Left kidney (tissue), 2 donors: ENCODE results near the gene NBL1. TPM values are rescaled to one million over a fixed set of nuclear protein-coding genes. Genes with fewer than 3 reads are reported as not detected.

Experiments used
- DNase-seq: peaks from one replicate; pipeline ENCODE4 v3.0.0-alpha.2; 2013
- polyA plus RNA-seq: library from polyadenylated mRNA; unstranded; fragments of 120-200 nt; gene quantifications from one replicate; pipeline ENCODE4 v1.2.1, GENCODE V29; 2013; ENCODE audit not compliant: insufficient read length

The NBL1 gene
- polyA plus RNA-seq, 1 donor = 16.5 TPM

DNA sequence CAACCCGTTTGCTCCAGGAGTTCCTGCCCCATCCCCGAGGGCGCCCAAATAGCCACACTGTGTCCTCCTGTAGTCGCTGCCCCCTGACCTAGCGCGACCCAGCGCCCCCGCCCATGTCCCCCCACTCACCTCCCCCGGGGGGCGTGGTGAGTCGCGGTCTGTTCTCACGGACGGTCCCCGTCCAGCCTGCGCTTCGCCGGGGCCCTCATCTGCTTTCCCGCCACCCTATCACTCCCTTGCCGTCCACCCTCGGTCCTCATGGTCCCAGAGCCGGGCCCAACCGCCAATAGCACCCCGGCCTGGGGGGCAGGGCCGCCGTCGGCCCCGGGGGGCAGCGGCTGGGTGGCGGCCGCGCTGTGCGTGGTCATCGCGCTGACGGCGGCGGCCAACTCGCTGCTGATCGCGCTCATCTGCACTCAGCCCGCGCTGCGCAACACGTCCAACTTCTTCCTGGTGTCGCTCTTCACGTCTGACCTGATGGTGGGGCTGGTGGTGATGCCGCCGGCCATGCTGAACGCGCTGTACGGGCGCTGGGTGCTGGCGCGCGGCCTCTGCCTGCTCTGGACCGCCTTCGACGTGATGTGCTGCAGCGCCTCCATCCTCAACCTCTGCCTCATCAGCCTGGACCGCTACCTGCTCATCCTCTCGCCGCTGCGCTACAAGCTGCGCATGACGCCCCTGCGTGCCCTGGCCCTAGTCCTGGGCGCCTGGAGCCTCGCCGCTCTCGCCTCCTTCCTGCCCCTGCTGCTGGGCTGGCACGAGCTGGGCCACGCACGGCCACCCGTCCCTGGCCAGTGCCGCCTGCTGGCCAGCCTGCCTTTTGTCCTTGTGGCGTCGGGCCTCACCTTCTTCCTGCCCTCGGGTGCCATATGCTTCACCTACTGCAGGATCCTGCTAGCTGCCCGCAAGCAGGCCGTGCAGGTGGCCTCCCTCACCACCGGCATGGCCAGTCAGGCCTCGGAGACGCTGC lies 21.7 kb downstream of the NBL1 start:
- DNase-seq = no peak

DNA sequence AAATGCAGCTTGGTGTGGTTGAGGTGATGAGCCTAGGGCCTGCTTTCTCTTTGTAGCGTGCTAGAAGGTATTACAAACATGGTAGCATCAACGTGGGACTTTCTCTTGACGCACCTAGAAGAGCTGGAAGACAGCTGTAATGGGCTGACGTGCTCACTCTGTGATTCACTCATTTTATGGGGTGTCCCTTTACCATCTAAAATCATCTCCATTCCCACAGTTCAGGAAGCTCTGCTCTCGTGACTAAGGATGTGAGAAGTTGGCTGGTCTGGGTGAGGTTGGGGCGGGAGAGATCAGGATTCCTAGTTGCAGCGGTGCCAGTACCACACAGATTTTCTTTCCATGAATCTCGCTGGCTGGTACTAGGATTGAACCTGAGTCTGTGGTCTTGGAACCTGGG lies 24.8 kb downstream of the NBL1 start:
- DNase-seq = no peak

DNA sequence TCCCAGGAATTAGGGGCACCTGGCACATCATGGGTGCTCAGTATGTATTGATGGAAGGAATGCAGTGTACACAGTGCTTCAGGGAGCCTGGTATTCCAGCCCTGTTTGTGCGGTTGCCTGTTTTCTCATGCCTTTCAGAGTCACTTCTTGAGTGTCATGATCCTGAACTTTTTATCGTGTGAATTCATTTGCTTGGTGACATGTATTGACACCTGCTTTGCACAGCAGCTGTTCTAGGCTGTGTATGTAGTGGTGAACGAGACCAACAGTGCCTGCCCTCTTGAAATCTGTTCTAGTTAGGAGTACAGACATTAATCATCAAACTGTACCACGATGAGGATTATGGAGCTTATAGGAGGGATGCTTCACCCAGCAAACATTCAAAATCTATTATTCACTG lies 26.7 kb downstream of the NBL1 start:
- DNase-seq = no peak

DNA sequence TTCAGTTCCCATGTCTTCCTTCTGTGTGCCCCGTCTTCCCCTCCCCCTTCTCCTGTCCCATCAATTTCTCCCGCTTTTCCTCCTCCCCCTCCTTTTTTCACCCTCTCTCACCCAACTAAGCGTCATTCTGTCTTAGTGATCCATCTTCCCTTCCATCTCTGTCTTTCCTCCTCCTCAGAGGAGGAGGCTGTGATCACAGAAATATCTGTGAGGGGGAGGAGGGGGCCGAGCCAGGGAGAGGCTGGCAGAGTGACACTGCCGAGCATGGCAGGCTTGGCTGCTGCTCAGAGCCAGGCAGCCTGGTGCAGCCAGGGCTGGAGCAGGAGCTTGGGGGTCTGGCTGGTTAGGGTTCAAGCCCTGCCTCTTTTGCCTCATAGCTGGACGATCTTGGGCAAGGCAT lies 28.1 kb downstream of the NBL1 start:
- no peak for DNase-seq

DNA sequence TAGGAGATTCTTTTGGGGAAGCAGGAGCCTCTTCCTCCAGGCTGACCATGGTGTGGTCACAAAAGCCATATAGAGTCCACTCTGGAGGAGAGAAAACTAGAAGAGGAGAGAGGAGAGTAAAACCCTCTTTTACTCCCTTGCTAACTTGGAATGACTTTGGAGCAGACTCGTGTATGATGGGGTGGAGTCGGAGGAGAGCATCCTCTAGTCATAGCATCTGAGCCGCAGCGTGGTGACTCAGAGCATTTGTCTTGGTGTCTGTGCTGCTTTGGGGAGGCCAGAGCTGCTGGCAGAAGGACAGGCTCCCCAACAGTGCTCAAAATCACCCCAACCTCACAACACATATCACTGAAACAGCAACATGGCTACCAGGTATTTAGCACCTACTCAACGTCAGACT lies 31.7 kb downstream of the NBL1 start:
- DNase-seq = no peak

DNA sequence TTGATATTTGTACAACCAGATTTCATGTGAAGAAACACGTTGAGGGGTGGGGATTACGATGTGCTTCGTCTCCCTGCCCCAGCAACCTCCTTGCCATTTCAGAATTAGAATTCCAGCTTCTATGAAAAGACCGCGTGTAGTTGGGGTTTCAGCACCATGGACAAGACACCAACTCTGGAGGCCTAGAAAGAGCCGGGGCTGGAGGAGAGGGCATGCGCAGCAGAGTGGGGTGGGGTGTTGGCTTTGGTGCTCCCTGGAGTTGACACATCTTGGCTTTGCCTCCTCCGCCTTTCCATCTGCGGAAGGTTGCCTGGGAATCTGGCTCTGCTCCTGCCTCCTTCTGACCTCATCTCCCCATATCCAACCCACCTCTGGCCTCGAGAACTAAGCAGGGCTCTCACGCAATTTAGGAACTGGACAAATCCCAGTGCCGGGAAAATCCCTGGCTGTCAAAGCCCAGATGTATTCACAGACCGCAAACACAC lies 32.4 kb downstream of the NBL1 start:
- peak; percentile 79 for DNase-seq

DNA sequence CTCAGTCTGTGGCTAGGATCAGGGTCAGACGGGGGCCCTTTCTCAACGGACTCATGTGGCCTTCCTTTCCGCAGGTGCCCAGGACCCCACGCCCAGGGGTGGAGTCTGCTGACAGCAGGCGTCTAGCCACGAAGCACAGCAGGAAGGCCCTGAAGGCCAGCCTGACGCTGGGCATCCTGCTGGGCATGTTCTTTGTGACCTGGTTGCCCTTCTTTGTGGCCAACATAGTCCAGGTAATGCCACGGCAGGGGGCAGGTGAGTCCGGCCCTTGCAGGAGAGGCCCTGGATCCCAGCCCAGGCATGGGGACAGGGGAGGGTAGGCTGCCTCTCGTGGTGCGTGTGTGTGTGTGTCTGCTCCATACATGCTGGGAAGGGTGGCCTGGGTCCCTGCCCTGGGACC lies 34.4 kb downstream of the NBL1 start:
- DNase-seq = no peak

DNA sequence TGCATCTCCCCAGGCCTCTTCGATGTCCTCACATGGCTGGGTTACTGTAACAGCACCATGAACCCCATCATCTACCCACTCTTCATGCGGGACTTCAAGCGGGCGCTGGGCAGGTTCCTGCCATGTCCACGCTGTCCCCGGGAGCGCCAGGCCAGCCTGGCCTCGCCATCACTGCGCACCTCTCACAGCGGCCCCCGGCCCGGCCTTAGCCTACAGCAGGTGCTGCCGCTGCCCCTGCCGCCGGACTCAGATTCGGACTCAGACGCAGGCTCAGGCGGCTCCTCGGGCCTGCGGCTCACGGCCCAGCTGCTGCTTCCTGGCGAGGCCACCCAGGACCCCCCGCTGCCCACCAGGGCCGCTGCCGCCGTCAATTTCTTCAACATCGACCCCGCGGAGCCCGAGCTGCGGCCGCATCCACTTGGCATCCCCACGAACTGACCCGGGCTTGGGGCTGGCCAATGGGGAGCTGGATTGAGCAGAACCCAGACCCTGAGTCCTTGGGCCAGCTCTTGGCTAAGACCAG lies 34.9 kb downstream of the NBL1 start:
- no peak for DNase-seq

DNA sequence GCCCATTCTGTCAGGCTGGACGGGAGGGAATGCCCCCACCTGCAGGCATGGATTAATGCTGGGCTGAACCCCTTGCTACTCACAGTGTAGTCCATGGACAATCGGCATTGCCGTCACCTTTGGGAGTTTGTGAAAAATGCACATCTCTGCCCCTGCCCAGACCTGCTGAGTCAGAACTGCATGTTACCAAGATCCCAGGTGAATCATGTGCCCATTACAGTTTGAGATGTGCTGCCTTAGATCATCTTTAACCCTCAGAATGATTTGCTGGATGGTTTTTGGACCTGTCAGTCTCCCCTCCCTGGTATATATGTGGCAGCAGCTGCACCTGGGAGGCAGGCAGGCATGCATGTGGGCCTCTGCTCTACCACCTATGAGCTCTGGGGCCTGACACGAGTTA lies 35.6 kb downstream of the NBL1 start:
- DNase-seq = no peak

DNA sequence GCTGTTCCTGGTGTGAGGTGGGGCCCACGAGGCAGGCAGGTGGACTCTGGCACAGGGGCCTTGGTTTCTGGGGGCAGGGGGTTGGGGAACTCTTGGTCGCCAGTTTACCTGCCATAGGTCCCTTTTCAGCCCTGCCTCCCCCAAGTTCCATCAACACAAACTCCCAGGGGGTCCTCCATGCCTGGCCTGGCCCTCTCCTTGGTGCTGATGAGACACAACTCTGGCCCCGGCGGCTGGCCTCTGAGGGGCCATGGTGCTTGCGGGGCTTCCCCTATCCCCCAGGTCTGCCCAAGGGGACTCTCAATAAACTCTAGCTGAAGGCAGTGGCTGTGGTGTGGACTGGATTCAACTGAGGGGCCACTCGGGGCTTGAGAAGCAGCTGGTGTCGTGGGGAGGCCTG lies 36.5 kb downstream of the NBL1 start:
- DNase-seq = no peak

DNA sequence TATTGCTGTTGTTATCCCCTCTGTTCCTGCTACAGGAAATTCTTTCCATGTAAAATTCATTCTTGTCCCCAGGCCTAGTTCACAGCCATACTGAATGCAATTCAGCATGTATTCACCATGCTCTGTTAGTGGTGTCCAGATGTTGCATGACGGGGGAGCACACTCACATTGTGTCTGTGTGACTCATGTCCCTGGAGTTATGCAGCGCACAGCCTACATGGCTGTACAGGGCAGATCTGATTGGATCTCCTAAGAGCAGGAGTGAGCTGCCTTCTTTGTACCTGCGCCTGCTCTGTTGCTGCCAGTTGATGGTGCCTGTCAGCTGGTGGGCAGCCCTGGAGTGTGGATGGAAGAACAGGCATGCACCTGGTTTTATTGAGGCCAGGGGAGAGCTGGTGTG lies 38.1 kb downstream of the NBL1 start:
- no peak for DNase-seq

DNA sequence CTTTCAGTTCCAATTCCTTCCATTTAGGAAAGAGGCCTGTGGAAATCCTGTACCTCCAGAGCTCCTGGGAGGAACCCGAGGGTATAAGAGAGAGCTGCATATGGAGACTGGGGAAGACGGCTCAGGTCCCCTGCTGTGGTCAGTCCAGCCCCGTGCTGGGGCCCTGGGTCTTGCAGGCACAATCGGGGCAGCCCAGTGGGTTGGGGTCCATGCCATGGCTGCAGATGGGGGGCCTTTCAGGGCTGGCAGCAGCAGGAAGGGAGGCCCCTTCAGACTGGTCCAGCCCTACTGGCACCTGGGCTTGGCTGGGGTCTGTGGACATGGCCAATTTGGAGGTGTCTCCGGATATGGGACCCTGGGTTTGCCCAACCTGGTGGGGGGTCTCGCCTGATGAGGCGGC lies 38.8 kb downstream of the NBL1 start:
- no peak for DNase-seq

DNA sequence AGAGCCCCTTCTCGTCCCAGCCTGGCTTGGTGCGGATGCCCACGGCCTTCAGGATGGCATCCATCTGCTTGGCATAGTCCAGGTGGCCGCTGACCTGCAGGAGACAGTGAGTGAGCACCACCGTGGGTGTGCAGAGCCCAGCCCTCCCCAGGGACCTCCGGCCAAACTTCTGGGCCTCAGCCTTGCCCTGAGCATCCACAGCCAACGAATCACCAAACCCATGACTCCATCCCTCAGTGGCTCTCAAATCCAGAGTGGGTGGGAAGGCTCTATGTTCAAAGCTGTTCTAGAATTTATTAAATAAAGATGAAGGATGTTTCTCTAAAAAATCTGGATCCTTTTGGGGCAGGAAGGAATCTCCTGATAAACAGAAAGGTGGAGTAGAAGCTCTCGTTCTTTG lies 39.2 kb downstream of the NBL1 start:
- DNase-seq = no peak

DNA sequence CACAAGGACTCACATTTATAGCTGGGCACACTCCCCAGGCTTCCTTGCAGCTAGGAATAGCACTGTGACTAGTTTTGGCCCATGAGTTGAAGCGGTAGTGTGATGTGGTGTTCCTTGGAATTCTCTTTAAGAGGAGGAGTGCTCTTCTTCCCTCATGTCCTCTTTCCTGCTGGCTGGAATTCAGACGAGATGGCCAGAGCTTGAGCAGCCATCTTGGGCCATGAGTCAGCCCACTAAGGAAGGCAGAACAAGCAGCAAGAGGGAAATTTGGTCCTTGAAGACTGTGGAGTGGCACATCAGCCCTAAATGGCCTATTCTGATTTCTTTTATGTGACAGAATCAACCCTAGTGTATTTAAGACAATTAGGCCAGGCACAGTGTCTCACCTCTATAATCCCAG lies 40.6 kb downstream of the NBL1 start:
- DNase-seq = no peak

DNA sequence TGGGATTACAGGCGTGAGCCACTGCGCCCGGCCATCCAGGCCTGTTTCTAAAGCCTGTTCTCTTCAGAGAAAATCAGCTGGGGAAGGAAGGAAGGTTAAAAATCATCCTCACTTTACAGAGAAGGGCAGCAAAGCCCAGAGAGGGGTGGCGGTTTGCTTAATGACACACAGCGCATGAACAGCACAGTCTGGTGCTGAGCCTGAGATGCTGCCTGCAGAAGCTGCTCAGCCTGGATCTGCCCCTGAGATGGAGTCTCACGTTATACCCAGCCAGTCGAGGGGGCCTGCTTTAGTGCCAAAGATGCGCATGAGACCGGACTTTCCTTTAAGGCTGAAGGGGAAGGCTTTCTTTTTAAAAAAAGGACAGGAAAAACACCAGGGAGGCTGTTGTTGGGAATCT lies 41.9 kb downstream of the NBL1 start:
- no peak for DNase-seq

DNA sequence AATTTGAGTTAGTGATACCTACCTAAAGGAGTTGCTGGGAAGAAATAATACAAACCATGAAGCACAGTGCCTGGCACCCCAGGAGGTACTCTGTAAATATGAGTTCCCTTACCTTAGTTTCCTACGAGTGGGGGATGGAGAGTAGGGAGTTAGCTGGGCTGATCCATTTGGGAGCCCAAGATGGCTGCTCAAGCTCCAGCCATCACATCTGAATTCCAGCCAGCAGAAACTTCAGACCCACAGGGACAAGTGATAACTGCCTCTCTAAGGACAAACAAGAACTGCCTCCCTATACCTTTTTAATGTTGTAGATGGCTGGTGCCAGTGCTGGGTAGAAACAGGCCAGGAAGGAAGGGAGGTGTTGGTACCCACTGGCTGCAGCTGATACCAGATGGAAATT lies 43.3 kb downstream of the NBL1 start:
- DNase-seq = no peak

DNA sequence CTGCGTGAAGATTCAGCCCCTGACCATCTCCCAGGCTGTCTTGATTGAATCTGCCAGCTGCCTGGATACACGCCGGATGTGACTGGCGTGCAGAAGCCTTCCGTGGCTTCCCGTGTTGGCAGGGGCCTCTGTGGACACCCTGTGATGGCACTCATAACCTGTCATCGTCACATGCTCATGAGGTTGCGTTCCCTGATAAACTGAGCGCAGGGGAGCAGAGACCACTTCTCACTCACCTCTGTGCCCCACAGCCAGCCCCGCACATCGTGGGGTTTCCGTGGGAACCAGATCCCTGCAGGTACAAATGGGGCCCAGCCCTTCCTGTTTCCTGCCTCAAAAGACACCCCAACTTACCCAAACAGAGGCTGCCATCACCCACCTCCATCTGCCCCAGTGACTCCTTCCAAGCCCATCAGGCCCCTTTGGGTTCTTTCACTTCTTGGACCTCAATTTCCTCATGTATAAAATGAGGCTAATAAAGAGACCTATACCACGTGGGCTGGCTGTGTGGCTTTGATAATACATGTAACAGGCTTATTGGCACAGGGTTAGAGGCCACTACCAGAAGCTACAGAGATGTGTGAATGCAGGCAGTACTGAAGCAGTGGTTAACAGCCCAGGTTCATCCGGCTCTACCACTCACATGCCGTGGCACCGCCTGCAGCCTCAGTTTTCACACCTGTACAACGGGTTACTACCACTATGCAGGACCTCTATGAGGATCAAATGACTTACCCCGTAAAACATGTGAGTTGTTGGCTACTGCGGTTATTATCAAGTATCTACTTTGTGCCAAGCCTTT lies 44.1 kb downstream of the NBL1 start:
- DNase-seq = no peak

DNA sequence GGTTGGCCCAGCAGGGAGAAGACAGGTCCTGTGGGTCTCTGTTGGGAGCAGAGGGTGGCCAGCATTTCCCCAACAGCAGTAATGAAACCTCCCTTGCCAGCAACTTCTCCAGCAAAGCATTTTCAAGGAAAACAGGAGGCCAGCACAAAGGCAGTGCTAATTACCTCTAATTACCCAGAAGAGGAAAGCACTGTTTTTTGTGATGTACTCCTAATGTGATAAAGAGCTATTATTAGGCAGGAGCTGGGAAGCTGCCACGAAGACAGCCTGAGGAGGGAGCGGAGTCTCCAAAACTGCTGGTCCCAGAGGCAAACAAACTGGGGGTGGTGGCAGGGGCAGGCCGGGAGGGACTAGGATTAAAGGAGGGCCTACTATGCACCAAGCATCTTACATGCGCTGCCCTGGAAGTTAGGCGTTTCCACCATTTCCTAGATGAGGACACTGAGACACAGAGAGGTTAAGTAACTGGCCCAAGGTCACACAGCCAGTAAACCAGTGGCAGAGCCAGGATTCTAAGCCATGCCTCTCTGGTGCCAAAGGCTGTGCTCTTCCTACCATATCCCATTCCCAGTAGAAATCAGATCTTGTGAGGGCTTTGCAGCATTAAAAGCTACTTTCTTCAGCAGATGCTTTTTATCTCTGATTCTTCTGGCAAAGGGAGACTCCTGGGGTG lies 45.1 kb downstream of the NBL1 start:
- no peak for DNase-seq

DNA sequence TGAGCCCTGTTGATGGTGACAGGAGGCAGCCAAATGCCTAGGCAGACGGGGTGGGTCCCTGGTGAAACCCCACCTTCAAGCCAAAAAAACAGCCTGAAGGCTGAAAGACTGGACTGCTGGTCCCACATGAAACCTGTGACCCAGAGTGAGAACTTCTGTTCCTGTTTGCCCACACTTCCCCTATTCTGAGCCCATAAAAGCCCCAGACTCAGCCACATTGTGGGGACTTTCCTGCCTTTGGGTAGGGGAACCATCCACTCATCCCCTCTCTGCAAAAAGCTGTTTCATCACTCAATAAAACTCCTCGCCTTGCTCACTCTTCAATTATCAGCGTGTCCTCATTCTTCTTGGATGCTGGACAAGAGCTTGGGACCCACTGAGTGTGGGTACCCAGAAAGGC lies 45.7 kb downstream of the NBL1 start:
- no peak for DNase-seq

DNA sequence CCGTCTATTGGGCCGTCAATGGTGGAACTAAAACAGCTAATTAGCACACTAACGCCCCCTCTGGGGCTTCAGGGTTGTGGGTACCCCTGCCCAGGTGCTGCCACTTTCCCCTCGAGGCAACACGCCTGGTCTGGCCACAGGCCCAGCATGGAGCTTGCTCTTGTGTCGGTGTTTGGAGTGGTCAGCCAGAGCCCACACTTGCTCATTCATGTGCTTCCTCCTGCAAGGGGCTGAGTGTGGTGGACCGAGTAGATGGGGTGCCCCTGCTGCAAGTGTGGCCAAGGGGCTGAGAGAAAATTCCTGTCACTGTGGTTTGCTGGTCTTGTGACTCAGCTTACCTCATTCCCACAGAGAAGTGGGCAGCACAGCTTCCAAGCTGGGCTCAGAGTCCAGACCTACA lies 46.2 kb downstream of the NBL1 start:
- DNase-seq = no peak

DNA sequence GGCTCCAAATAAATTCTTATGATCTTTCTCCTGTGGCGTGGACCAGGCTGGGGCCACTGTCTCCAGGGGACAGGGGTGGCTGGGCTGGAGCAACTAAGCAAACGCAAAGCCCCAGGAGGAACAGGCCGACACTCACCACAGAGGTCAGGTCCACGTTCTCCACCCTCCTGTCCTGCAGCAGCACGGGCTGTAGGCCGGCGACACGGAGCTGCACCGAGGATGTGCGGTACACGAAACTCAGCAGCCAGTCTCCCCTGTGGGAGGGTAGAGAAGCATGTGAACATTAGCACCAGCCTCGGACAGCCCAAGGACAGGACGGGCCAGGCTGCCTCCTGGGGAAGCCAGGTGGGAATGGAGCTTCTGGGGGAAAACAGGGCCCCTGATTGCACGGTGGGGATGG lies 50.2 kb downstream of the NBL1 start:
- no peak for DNase-seq

DNA sequence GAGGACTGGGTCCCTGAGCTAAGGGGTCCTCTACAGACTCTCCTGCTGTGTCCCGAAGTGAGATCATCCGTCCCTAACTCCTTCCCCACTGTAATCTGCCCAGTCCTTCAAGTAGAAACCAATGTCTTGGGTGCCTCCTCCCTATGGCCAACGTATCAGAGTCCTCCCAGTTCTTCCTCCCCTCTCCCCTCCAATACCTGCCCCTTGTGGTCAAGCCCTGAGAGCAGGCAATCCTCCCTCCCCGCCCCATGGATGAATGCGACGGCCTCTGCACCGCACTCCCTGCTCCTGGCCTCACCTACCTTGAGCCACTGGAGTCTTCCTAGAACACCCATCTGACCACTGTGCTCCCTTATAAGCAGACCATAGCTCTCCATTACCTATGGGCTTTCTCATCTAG lies 51.7 kb downstream of the NBL1 start:
- DNase-seq = no peak

DNA sequence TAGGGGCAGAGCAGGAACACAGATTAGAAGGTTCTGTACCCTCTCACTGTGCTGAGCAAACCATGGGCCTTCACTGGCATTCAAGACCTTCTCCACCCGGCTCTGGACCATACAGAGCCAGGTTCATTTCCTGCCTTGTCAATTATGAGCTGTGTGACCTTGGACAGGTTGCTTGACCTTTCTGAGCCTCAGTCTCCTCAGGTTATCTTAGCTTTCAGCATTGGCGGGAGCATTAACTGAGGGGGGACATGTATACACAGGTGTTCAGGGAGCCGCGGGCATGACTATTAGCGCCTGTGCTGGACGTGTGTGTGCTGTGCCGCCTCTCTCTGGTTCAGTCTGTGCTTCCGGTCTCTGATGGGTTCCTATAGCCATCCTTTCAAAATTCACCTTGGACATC lies 52.7 kb downstream of the NBL1 start:
- no peak for DNase-seq
